Head of caudate nucleus (tissue), 42 donors: Measurements from ENCODE around the gene IGSF6.
"Not testable (repeated sequence)": the region's sequence is repeated elsewhere in the genome, so short reads cannot be mapped to it uniquely, and the experiment has no call there.

Experiments used
- DNase-seq, 42 donors: peaks; one replicate each; pipeline versions ENCODE4 v3.0.0 to v3.0.0-alpha.2; 2020 to 2021; ENCODE audit warnings: mixed read lengths in 7 of 42
- intact Hi-C: fragments of 100-400 bp; cut with DNase I; formaldehyde crosslinking; loops from one replicate; pipeline ENCODE4 v1.15.0; 2022

IGSF6 gene

GRCh38 chr16:21637032-21637968, 15.1 kb downstream of the IGSF6 start:
- intact Hi-C loops: no loop called here

DNA sequence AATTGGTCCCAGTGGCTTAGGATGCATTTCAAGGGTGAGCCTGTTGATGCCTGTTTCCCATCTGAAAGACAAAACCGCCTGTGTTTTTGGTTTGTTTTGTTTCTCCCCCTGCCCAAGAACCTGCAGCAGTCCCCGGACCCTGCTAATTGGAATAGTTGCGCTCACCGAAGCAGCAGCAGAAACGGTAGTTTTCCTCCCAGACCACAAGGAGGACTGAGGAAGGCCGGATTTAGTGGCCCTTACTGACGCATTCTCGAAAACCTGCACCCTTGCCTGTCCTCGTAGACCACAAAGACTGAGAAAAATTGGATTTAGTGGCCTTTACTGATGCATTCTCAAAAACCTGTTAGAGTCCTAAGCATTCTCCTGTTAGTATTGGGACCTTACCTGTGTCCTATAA, 16.7 kb downstream of the IGSF6 start:
- intact Hi-C loops: not testable (repeated sequence)
- peak in 1 of 42 donors; percentile 21 for DNase-seq

More at GRCh38 chr16:21637032-21637968, 15.1 kb downstream of the IGSF6 start:
- DNase-seq: no peak

GRCh38 chr16:21634216-21634615, 18.2 kb downstream of the IGSF6 start:
- intact Hi-C loops: no loop called here
- DNase-seq: no peak

DNA sequence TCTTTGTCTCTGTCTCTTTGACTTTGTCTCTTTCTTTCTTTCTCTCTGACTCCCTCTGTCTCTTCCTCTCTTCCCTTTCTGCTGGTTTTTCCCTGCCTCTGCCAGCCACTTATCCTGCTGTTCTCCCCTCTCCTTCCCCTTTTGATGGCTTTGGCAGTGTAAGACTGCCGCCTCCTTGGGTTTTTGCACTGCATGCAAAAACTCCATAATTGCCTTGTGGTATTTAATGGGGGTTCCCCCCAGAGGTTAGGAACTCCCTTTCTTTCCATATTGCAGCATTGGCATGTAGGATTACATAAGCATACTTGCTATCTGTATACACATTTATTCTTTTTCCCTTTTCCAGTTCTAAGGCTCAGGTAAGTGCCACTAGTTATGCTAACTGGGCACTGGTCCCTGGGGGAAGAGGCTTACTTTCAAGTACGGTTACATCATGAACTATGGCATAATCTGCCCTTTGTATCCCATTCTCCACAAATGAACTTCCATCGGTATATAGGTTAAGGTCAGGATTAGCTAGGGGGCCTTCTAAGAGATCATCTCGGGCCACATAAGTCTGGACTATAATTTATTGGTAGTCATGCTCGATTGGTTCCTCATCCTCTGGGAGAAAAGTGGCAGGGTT, 20.3 kb downstream of the IGSF6 start:
- DNase-seq, intact Hi-C loops: not testable (repeated sequence)

GRCh38 chr16:21631376-21631775, 21.0 kb downstream of the IGSF6 start:
- DNase-seq, intact Hi-C loops: not testable (repeated sequence)

- DNase-seq, intact Hi-C loops: not testable (repeated sequence)
Observed at GRCh38 chr16:21630866-21631265, 21.5 kb downstream of the IGSF6 start.

GRCh38 chr16:21629616-21630539, 22.5 kb downstream of the IGSF6 start:
- DNase-seq, intact Hi-C loops: not testable (repeated sequence)

GRCh38 chr16:21628772-21629171, 23.6 kb downstream of the IGSF6 start:
- no peak for DNase-seq
- intact Hi-C loops: no loop called here

DNA sequence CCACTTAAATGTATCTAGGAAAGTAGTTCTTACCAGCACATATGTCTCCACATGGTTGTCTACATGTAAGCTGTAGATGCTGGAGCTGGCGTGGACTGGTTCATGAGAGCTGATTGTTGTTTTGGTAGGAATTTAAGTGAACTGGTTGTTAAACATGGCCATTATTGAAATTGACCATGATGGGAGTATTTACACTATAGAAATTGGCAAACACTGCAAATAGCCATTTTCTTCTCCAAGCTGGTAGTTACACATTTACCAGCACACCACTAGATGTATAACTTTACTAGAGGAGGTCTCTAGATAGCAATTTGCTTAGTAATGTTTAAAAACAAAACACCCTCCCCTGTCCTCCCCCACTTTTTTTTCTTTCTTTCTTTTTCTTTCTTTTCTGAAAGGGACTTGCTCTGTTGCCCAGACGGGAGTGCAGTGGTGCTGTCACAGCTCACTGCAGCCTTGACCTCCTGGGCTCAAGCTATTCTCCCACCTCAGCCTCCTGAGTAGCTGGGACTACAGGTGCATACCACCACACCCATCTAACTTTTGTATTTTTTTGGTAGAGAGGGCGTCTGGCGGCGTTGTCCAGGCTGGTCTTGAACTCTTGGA, 24.2 kb downstream of the IGSF6 start:
- intact Hi-C loops: no loop called here

DNA sequence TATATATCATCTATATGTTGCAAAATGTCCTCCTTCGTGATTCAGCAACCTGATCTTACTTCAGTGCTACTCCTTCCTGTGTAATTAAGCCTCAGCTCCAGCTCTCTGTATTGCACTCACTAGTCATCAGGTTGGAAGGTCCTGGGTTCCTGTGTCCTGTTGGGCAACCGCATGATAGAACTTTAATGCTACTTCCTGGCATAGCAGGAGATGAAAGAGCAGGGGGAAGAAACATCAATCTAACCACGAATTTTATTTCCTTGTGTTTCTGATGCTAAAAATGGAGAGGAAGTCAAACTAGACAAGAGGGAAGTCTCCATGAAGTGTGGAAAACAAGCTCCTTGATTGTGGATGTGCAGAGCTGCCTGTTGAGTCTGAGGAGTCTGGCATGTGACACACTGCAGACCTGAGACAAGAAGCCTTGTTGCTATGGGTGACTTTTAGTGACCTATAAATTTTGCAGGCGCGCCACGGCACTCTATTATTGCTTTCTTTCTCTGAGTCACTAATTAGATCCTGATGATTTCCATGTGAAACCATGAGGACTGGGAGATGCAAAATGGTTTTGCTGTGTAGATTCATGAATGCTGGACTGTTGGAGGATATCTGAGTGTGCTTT, 25.6 kb downstream of the IGSF6 start:
- intact Hi-C loops: no loop called here
- peak in 19 of 42 donors; percentile 15 to 71 (median 41) for DNase-seq

More for the DNA sequence above, 24.2 kb downstream of the IGSF6 start:
- no peak for DNase-seq

DNA sequence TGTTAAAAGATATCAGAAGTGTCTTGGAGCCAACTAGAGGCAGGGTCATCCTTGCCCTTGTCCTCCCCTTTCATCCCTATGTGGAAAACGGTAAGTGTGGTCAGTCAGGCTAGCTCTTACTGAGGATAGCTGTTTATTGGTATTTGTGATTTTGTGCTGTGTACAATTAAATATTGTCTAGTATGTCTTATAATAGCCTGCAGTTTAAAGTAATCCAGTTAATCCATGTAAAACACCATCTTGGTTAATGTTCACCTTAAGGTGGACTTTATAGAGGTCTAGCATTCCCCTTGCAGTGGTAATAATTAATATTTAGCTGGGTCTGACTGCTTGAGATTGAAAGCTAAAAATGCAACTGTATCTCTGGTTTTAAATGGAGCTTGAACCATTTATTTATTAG, 27.4 kb downstream of the IGSF6 start:
- intact Hi-C loops: no loop called here
- DNase-seq: no peak

DNA sequence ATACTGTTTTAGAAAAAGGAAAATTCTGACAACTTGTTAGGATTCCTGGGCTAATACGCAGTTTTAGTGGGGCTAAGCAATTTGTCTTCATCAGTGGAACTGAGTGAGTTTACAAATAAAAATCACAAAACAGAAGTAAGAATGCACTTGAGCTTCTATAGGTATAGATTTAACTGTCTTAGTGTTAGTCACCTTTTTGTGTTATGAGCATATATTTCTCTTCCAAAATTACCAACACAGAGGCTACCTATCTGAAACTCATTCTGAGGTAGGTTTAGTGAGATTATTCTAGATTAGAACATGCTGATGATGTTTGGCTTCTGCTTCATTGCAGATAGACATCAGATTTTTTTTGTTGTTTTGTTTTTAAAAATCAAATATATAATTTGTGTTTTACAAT, 29.9 kb downstream of the IGSF6 start:
- intact Hi-C loops: no loop called here

DNA sequence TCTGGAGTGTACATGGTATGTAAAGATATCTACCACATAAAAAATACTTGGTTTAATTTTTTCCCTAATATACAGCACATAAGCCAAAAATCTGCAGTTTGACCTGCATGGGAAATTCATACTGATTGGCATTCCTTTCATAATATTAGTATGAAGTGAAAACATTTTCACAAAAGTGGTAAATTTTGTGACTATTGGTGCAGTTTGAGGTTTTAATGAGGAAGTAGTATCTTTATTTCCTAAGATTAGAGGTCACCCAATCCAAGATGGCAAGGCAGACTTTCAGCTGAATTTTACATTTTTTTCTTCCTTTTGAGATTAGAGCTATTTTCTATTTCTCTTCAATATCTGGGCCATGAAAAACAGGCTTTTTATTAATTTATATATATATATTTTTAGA, 31.8 kb downstream of the IGSF6 start:
- DNase-seq: no peak

More for the DNA sequence above, 29.9 kb downstream of the IGSF6 start:
- no peak for DNase-seq

DNA sequence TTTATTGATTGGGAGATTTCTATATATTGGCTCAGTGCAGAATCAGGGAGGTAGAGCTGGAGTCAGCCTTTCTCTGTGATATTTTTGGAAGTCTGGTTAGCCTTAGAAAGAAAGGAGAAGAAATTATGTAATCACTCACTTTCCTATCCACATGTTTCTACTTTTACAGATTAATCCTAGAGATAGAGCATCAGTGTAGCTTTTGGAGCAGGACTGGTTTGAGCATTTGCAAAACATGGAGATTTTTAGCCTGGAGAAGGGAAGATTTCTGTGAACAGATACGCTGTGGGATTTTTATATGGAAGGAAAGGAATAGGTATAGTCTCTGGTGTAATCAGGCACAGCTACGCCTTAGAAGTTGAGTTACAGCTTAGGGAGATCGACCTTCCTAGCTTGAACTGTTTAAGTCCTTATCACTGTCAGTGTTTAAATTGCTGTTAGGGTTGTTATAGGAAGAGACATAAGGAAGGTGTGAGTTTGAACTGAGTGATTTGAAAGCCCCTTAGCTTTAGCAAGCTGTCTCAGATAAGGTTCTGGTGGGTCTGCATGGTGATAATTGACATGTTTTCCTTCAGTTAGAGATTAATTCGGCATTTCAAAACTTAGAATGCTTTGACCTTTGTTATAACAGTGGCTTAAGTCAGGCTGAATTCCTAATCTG, 32.5 kb downstream of the IGSF6 start:
- DNase-seq: peak in 1 of 42 donors; percentile 33
- intact Hi-C loops: no loop called here

More for the DNA sequence above, 31.8 kb downstream of the IGSF6 start:
- intact Hi-C loops: no loop called here

- DNase-seq: no peak
- intact Hi-C loops: no loop called here
Observed at GRCh38 chr16:21618281-21618680, 34.1 kb downstream of the IGSF6 start.

DNA sequence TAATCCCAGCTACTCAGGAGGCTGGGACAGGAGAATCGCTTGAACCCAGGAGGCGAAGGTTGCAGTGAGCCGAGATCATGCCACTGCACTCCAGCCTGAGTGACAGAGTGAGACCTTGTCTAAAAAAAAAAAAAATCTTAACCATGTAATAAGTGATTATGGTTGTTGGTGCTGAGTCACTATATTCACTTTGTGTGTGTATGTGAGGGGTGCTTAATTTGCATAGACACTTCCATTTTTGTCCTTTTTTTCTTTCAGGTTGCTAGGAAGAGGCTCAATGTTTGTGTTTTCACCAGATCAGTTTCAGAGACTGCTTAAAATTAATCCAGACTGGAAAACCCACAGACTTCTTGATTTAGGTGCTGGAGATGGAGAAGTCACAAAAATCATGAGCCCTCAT, 34.8 kb downstream of the IGSF6 start:
- intact Hi-C loops: no loop called here
- no peak for DNase-seq

DNA sequence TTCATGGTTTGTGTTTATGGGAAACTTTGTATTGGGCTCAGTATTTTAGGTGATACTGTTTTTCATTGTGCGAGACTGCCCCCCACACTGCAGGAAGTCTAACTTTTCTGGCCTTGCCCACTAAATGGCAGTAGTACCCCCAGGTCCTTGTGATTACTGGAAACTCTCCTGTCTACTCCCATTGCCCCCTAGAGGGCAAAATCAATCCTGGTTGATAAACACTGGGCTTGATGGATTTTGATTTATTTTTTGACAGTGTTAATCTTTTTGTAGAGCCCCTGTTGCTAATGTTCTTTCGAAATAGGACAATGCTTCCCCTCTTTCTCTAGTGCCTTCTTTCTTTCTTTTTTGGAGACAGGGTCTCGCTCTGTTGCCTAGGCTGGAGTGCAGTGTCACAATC, 37.5 kb downstream of the IGSF6 start:
- no peak for DNase-seq
- intact Hi-C loops: no loop called here

DNA sequence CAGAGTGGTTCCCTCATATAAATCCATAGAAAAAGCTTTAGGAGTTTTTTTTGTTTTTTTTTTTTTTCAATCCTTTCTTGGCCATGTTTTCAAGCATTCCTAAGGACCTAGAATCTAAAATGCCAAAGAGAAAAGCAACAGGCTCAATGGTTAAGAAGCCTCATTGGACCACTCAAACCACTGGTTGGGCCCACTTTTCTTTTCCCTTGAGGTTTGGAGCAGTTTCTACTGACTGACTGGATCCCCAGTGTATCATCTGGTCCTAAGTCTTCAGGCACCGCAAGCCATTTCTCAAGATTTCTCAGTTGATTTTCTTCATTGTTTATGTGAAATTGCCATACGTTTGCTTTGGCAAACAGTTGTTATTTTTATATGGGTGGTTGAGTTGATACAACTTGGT, 38.6 kb downstream of the IGSF6 start:
- no peak for DNase-seq
- intact Hi-C loops: no loop called here
